Measurements from ENCODE around the gene AQP6. TPM values are rescaled to one million over a fixed set of nuclear protein-coding genes. Genes with fewer than 3 reads are reported as not detected.

AQP6 gene
- total RNA-seq, 1 experiment from 2014 or later, result not detected

- no peaks in the 10 kb centered on the region for H3K27me3 ChIP-seq (ENCODE audit: control insufficient read depth, insufficient read depth, low read length)
- no peak for DNase-seq
- no peak overlapping the region for H3K4me3 ChIP-seq (ENCODE audit: insufficient read depth, low read depth, low read length)
- H3K36me3 ChIP-seq (replicated peaks; ENCODE audit: control insufficient read depth, insufficient read depth, low read length), result no peaks in the 10 kb centered on the region
Observed at GRCh38 chr12:50026691-50027090, 53.9 kb downstream of the AQP6 start.

Other genes with a start within 250 kb of the AQP6 start
- 385 and 401 TPM in 2 replicates for gene TMBIM6, start 231.4 kb upstream of the AQP6 start, total RNA-seq (2014; rRNA removed; shearing (Covaris generic))
- 20.0 and 22.3 TPM in 2 replicates for gene NCKAP5L, start 144.5 kb upstream of the AQP6 start, total RNA-seq (2014; rRNA removed; shearing (Covaris generic))
- gene BCDIN3D, start 129.8 kb upstream of the AQP6 start, total RNA-seq (2014; rRNA removed; shearing (Covaris generic)), result 1.4 and 1.6 TPM in 2 replicates
- gene FAIM2, start 69.0 kb upstream of the AQP6 start, total RNA-seq (2014; rRNA removed; shearing (Covaris generic)), result not detected in 2 replicates
- not detected in 2 replicates for gene AQP2, start 22.2 kb upstream of the AQP6 start, total RNA-seq (2014; rRNA removed; shearing (Covaris generic))
- gene AQP5, start 11.1 kb upstream of the AQP6 start, total RNA-seq (2014; rRNA removed; shearing (Covaris generic)), result 1.7 and 2.9 TPM in 2 replicates
- 80.6 and 85.1 TPM in 2 replicates for gene RACGAP1, start 52.5 kb downstream of the AQP6 start, total RNA-seq (2014; rRNA removed; shearing (Covaris generic))
- gene ASIC1, start 84.6 kb downstream of the AQP6 start, total RNA-seq (2014; rRNA removed; shearing (Covaris generic)), result 0.81 and 1.2 TPM in 2 replicates
- gene SMARCD1, start 112.4 kb downstream of the AQP6 start, total RNA-seq (2014; rRNA removed; shearing (Covaris generic)), result 182 and 196 TPM in 2 replicates
- gene GPD1, start 131.1 kb downstream of the AQP6 start, total RNA-seq (2014; rRNA removed; shearing (Covaris generic)), result 0.59 TPM in 1 of 2 replicates, not detected in the other
- gene COX14, start 139.3 kb downstream of the AQP6 start, total RNA-seq (2014; rRNA removed; shearing (Covaris generic)), result 33.4 and 38.3 TPM in 2 replicates
- gene CERS5, start 194.4 kb downstream of the AQP6 start, total RNA-seq (2014; rRNA removed; shearing (Covaris generic)), result 23.9 and 24.6 TPM in 2 replicates